ENCODE results near the gene SULF2.

SULF2 gene

GRCh38 chr20:47680804-47681529, 104.3 kb downstream of the SULF2 start:
- Histone ChIP-seq H3K79me2 (ENCODE audit: insufficient read depth, low read depth) (no peaks in the 10 kb centered on the region), H3K27ac (no peak overlapping the region), H3K36me3 (ENCODE audit: insufficient read depth) (no peaks in the 10 kb centered on the region), H3K4me1 (ENCODE audit: low read depth, poor library complexity, severe bottlenecking) (no peaks in the 10 kb centered on the region), H2AFZ (ENCODE audit: low read depth) (no peak overlapping the region), H3K27me3 (ENCODE audit: insufficient read depth, low read depth) (peaks cover 74% of the 10 kb centered on the region), H3K9ac (no peak overlapping the region), H3K4me3 (IDR thresholded peaks at IDR 0.05; ENCODE audit: insufficient read depth, low read depth, low read length) (no peak overlapping the region), H3K4me2 (no peak overlapping the region), H4K20me1 (ENCODE audit: insufficient read depth) (no peaks in the 10 kb centered on the region)
- TF ChIP-seq CTCF (conservative IDR thresholded peaks at IDR 0.05; ENCODE audit: low read depth, low read length), result no peak

GRCh38 chr20:47679462-47679861, 105.8 kb downstream of the SULF2 start:
- TF ChIP-seq CTCF (conservative IDR thresholded peaks at IDR 0.05; ENCODE audit: low read depth, low read length), result no peak
- Histone ChIP-seq H3K9ac (no peak overlapping the region), H2AFZ (ENCODE audit: low read depth) (no peak overlapping the region), H3K27me3 (ENCODE audit: insufficient read depth, low read depth) (peaks cover 68% of the 10 kb centered on the region), H4K20me1 (ENCODE audit: insufficient read depth) (no peaks in the 10 kb centered on the region), H3K79me2 (ENCODE audit: insufficient read depth, low read depth) (no peaks in the 10 kb centered on the region), H3K4me3 (IDR thresholded peaks at IDR 0.05; ENCODE audit: insufficient read depth, low read depth, low read length) (no peak overlapping the region), H3K36me3 (ENCODE audit: insufficient read depth) (no peaks in the 10 kb centered on the region), H3K27ac (no peak overlapping the region), H3K4me2 (no peak overlapping the region), H3K4me1 (ENCODE audit: low read depth, poor library complexity, severe bottlenecking) (no peaks in the 10 kb centered on the region)

- Histone ChIP-seq H3K9ac (no peak overlapping the region), H3K4me1 (ENCODE audit: low read depth, poor library complexity, severe bottlenecking) (no peaks in the 10 kb centered on the region), H3K36me3 (ENCODE audit: insufficient read depth) (no peaks in the 10 kb centered on the region), H3K27me3 (ENCODE audit: insufficient read depth, low read depth) (peaks cover 68% of the 10 kb centered on the region), H3K4me3 (IDR thresholded peaks at IDR 0.05; ENCODE audit: insufficient read depth, low read depth, low read length) (no peak overlapping the region), H2AFZ (ENCODE audit: low read depth) (no peak overlapping the region), H3K79me2 (ENCODE audit: insufficient read depth, low read depth) (no peaks in the 10 kb centered on the region), H3K4me2 (no peak overlapping the region), H3K27ac (no peak overlapping the region), H4K20me1 (ENCODE audit: insufficient read depth) (no peaks in the 10 kb centered on the region)
- TF ChIP-seq CTCF (conservative IDR thresholded peaks at IDR 0.05; ENCODE audit: low read depth, low read length), result no peak
These were observed 106.7 kb downstream of the SULF2 start for GRCh38 chr20:47678536-47678935.

GRCh38 chr20:47677635-47678453, 107.4 kb downstream of the SULF2 start:
- Histone ChIP-seq H3K4me3 (IDR thresholded peaks at IDR 0.05; ENCODE audit: insufficient read depth, low read depth, low read length) (no peak overlapping the region), H2AFZ (ENCODE audit: low read depth) (no peak overlapping the region), H3K79me2 (ENCODE audit: insufficient read depth, low read depth) (no peaks in the 10 kb centered on the region), H4K20me1 (ENCODE audit: insufficient read depth) (no peaks in the 10 kb centered on the region), H3K27ac (no peak overlapping the region), H3K27me3 (ENCODE audit: insufficient read depth, low read depth) (peaks cover 68% of the 10 kb centered on the region), H3K4me1 (ENCODE audit: low read depth, poor library complexity, severe bottlenecking) (no peaks in the 10 kb centered on the region), H3K9ac (no peak overlapping the region), H3K36me3 (ENCODE audit: insufficient read depth) (no peaks in the 10 kb centered on the region), H3K4me2 (no peak overlapping the region)
- TF ChIP-seq CTCF (conservative IDR thresholded peaks at IDR 0.05; ENCODE audit: low read depth, low read length), result peak; percentile 88

All from KMS-11 (cell line).